BJ (cell line): ENCODE data around the gene NDUFS6. TPM values are rescaled to one million over a fixed set of nuclear protein-coding genes. Genes with fewer than 3 reads are reported as not detected.

Experiments used
- CTCF ChIA-PET: fragments of 350-600 bp; formaldehyde crosslinking; extraction: SDS; loops from one replicate; lab custom pipeline; 2021; ENCODE audit warnings: antibody characterized with exemption, inconsistent platforms; lab: Yijun Ruan, JAX
- POLR2A ChIA-PET: fragments of 300-600 bp; sonication (Branson Sonifier 250); formaldehyde crosslinking; extraction: SDS; loops from one replicate; lab custom pipeline; 2021; ENCODE audit warnings: antibody characterized with exemption; lab: Charles Lee
- DNase-seq: peaks from one replicate; pipeline ENCODE4 v3.0.0-alpha.2; 2011; ENCODE audit warnings: low read depth
- H3K27me3 ChIP-seq: 2 replicates; pipeline ENCODE4 v1.6.0; 2011; ENCODE audit warnings: low read length; ENCODE audit not compliant: control insufficient read depth, insufficient read depth
- H3K36me3 ChIP-seq: 2 replicates; pipeline ENCODE4 v1.5.1; 2011; ENCODE audit warnings: low read length; ENCODE audit not compliant: control insufficient read depth, insufficient read depth
- H3K4me3 ChIP-seq: 2 replicates; pipeline ENCODE4 v1.5.1; 2011; ENCODE audit warnings: low read depth, mild to moderate bottlenecking, control low read depth, low read length
- CTCF ChIP-seq: IDR thresholded peaks from 2 replicates; pipeline ENCODE4 v1.5.1; 2011; ENCODE audit warnings: low read depth, mild to moderate bottlenecking, control low read depth, inconsistent platforms, low read length, moderate library complexity; ENCODE audit not compliant: insufficient read depth
- polyA plus RNA-seq: library from polyadenylated mRNA; depleted of rRNA; stranded (reverse); fragments of >200 nt; gene quantifications from 2 replicates; pipeline ENCODE4 v1.2.3, GENCODE V29; 2011

NDUFS6 gene
- polyA plus RNA-seq, 1 experiment: 26.6 TPM

- Histone ChIP-seq H3K36me3 (peaks cover 6% of the 10 kb centered on the region), H3K27me3 (no peaks in the 10 kb centered on the region), H3K4me3 (no peak overlapping the region)
- DNase-seq: no peak
- ChIA-PET CTCF (no interaction called here), POLR2A (no interaction called here)
- TF ChIP-seq CTCF: no peak
These were observed 22.3 kb downstream of the NDUFS6 start for GRCh38 chr5:1823381-1824034.

GRCh38 chr5:1824109-1824821 lies 23.1 kb downstream of the NDUFS6 start:
- DNase-seq: no peak
- TF ChIP-seq CTCF: no peak
- ChIA-PET POLR2A (no interaction called here), CTCF (no interaction called here)
- H3K36me3 ChIP-seq: peaks cover 6% of the 10 kb centered on the region
- H3K27me3 ChIP-seq: no peaks in the 10 kb centered on the region
- H3K4me3 ChIP-seq: no peak overlapping the region

GRCh38 chr5:1824903-1825841 lies 24.0 kb downstream of the NDUFS6 start:
- no peak for DNase-seq
- peaks cover 6% of the 10 kb centered on the region for H3K36me3 ChIP-seq
- POLR2A ChIA-PET: no interaction called here
- H3K27me3 ChIP-seq: no peaks in the 10 kb centered on the region
- CTCF ChIA-PET: no interaction called here
- no peak overlapping the region for H3K4me3 ChIP-seq
- no peak for TF ChIP-seq CTCF

DNA sequence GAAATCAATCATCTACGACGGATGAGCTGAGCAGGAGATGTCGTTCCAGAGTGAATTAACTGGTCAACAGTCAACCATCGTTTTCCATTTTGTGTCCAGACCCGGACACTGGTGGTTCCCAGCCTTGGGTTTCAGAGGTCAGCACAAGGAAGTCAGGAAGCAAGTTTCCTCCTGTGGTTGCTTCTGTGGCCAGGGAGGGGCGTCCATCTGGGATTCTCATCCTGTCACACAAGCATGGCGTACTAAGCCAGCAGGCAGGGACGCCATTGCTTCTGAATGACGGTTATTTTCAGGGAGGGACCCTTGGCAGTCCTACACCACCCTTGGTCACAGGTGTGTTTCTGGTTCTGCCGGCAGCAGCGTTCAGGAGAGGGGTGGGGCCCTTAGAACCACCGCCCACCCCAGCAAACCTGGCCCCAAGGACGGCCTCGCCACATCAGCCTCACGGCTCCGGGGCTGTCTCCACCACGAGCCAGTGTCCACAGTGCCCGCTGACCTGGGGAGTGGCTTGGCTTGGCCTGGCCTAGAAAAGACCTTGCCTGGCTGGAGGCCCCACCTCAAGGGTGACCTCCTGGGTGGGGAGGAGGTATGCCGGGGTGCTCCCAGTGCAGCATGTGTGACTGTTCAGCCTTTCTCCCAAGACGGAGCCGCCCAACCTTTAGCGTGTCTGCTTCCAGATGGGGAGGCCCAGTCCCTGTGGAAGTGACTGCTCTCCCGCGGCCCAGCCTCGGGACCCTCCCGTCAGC lies 25.2 kb downstream of the NDUFS6 start:
- H3K27me3 ChIP-seq: no peaks in the 10 kb centered on the region

More for the DNA sequence above, 25.2 kb downstream of the NDUFS6 start:
- Histone ChIP-seq H3K36me3 (peaks cover 5% of the 10 kb centered on the region), H3K4me3 (no peak overlapping the region)
- no peak for DNase-seq
- no peak for TF ChIP-seq CTCF
- POLR2A ChIA-PET: interaction anchor here (0.7 kb wide), 1 partner anchor 29 kb away, joined by 3 read pairs; no protein-coding TSS in a partner anchor
- CTCF ChIA-PET: no interaction called here
